Right renal pelvis (tissue), 4 donors: Measurements from ENCODE around the gene MRGPRG. TPM values are rescaled to one million over a fixed set of nuclear protein-coding genes. Genes with fewer than 3 reads are reported as not detected.

Experiments
- DNase-seq, 4 donors: peaks; one replicate each; pipeline ENCODE4 v3.0.0-alpha.2; 2013; ENCODE audit warnings: low read depth in 4 of 4, low spot score in 3 of 4, missing footprints in 1 of 4
- polyA plus RNA-seq, 4 donors: library from polyadenylated mRNA; unstranded; fragments of 120-200 nt; gene quantifications; one replicate each; pipeline ENCODE4 v1.2.1, GENCODE V29; 2013; ENCODE audit not compliant: insufficient read length in 4 of 4

MRGPRG gene
- polyA plus RNA-seq, 4 donors: not detected

DNA sequence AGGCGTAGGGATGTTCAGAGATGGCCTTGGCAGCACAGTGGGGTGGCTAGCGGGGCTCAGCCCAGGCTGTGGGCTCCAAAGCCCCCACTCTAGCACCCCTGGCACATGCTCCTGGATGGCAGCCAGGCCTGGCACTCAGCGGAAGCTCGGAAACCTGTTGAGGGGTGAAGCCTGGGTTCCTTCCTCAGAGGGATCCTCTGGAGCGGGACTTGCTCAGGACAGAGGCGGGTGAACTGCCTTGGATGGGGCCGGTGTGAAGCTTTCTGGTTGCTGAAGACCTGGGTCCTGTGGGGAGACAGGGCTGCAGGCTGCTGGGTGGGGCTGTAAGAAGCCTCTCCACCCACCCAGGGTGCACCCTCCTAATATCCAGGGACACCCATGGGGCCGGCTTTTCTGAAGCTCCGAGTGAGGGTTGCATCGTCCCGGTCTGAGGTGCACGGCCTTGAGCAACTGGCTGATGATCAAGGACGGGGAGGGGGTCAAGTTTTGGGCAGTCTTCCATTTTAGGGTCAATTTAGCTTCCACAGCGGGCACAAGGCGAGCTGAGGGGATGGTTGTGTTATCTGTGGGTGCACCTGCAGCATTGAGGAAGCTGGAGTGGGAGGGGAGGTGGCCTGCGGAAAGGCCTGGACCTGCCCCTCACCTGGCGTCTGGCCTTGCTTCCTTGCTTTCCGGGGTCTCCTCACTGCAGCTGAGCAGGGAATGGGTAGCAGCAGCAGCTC lies 8.4 kb upstream of the MRGPRG start:
- DNase-seq: no peak

DNA sequence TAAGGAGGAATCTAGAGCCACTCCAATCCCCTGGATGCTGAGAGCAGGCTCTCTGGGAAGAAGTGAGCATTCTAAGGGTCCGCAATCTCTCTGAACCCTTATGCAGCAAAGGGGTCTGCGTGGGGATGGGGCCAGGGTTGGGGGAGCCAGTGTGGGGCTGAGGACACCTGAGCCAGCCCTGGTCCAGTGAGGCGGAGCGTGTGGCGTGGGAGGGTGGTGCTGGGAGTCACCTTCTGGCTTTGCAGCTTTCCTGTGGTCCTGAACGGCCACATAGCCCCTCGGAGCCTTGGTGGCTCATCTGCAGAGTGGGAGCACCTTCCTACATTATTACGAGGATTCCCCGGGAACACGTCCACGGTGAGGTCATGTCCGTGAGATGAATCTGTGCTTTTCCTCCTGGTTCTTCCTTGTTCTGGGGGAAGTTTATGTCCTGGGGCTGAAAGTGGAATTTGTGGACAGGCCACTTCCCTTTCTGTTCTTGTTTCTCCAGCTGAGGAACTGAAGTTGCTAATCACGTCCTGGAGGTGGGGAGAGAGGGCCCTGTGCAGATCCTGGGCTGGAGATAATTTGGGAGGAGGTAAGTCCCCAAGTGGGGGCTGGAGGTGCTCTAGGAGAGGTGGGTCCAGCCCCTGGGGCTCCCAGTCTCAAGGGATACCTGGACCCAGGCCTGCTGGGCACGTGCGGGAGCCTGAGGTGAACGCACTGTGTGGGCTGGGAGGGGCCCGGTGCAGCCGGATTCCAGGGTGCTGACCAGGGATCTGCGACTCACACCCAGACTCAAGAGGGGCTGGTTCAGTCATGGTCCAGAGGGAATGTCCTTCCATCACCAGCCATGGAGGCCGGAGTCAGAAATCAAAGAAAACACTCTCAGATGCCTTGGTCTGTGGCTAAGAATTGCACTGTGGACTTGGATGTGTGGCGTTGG lies 7.5 kb upstream of the MRGPRG start:
- DNase-seq: no peak

DNA sequence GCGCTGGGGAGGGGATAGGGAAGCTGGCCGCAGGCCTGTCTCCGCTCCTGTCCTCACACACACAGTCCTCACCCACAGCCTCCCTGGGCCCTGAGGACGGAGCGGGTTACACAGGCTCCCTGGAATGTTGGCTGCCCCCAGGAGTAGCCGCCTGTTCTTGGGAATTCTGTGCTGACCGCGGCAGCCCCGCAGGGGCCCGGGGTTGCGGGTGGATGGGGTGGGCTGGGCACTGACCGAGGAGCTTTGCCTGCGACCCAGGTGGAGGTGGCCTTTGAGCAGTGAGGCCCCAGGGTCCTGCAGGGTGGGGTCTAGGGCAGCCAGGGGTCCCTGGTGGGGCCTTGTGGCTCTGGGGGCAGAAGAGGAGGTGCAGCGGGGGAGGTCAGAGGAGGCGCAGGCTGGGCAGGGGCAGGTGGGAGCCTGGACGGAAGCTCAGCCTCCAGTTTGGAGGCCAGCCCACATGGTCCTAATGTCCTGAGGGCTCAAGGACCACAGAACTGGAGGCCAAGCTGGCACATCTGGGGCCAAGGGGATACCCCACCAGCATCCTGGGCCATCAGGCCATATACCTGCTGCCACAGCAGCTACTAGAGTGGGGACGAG lies 6.6 kb upstream of the MRGPRG start:
- no peak for DNase-seq

DNA sequence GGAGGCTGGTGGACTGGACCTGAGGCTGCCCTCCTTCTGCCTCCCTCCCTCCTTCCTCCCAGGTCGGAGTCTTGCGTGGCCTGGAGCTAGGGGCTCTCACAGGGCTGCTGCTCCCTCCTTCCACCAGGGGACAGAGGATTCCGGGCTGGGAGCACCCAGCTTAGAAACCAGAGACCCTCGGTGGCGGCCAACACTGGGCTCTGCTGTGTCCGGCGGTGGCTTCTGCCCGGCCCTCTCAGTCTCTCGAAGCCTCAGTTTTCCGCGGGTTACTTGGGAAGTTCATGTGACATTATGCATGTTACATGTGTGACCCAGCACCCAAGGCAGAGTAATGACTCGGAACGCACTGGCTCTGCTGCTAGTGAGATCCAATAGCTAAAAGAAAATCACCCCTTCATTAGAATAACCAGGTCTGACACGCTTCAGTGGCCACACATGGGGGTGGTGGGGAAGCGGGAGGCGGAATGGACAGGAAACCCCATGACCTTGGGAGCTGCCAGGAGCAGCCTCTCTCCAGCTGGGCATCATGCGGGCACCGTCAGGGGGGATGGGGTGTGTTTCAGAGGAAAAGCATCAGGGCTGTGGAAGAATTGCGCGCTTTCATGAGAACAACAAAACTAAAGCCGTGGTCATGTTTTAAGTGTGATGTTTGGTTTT lies 5.9 kb upstream of the MRGPRG start:
- peak in 3 of 4 donors; percentile 34 to 44 (median 37) for DNase-seq

DNA sequence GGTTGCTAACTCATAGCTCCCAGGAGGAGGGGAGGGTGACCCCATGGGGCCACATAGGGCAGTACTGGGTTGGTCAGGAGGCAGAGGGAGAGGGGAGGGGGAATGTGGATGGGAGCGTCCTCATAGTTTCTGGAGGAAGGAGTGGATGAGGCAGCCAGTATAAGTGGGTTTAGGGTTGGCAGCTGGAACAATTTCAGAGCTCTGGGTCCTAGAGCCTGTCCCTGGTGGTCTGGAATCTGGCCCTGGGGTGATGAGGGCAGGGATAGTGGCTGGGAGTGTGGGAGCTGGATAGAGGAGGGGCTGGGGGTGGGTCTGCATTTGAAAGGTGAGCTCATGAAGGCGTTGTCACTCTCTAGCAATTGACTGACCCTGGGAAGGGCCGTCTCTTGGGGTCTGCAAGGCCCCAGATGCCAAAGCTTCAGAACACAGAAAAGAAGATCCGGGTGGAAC lies 5.3 kb upstream of the MRGPRG start:
- no peak for DNase-seq

DNA sequence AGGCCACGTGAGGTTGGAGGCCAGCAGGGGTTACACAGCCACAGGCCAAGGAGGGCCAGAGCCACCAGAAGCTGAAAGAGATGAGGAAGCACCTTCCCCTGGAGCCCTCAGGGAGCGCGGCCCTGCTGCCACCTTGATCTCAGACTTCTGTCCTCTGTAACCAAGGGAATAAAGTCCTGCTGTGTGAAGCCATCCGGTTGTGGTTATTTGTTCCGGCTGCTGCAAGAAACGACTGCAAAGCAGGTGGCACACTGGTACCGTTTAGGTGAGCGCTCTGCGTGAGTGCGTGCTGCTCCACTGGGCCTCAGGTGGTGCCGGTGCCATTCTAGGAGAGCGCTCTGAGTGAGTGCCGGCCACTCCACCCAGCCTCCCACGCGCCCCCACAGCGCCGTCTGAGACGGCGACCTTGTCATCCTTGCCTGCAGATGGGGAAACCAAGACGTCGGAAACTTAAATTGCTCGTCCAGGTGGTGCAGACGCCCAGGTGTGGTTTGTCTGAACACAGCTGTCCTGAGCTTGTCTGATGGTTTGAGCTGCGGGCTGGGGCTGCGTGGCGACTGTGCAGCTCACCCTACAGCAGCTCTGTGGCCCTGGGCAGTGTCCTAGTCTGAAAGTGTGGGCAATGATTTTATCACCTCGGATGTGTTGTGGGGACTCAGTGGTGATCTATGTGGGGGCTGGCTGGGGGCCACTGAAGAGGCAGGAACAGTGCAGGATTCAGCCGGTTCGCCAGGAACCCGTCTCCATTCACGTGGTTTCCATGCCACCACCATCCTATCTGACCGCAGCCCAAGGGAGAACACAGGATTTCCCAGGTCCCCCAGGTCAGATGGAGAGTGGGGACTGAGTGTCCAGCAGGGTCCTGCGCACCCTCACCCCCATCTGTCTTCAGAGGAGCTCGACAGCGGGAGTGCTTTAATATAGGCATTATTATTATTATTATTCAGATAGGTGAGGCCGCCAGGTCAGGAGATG lies 4.6 kb upstream of the MRGPRG start:
- DNase-seq: no peak

DNA sequence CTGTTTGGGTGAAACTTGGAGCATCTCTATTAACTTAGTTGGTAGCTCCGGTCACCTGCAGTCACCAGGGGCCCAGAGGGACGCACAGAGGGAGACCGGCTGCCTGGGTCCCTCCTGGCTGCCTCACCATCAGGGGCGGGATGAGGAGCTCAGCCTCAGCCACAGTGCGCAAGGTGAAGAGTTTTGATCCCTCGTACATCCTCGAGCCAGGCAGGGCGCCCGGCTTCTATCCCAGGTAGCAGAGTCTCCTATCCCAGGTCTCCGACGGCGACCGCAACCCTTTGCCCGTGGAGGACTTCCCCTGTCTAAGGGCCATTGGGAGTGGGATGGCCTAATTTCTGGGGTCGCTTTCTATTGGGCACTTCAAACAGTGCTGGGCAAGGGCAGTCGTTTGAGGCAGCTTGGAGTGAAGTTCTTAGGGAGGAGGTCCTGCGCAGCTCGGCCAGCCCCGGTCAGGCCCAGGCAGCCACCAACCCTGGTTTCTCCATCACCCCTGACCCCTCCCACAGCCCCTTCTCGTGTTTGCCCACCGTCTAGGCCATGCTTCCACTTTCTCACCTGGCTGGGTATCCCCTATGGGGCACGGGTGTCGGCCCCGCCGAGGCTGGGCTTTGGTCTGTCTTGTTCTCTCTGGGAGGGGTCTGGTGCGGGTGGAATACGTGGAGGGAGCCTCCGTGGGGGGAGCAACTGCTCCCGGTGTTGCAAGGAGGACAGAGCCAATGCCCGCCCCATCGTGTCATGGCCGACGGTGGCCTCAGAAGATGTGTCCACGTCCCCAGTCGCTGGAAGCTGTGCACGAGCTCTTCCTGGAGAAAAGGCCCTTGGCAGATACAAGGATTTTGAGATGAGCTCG lies 3.6 kb upstream of the MRGPRG start:
- no peak for DNase-seq

DNA sequence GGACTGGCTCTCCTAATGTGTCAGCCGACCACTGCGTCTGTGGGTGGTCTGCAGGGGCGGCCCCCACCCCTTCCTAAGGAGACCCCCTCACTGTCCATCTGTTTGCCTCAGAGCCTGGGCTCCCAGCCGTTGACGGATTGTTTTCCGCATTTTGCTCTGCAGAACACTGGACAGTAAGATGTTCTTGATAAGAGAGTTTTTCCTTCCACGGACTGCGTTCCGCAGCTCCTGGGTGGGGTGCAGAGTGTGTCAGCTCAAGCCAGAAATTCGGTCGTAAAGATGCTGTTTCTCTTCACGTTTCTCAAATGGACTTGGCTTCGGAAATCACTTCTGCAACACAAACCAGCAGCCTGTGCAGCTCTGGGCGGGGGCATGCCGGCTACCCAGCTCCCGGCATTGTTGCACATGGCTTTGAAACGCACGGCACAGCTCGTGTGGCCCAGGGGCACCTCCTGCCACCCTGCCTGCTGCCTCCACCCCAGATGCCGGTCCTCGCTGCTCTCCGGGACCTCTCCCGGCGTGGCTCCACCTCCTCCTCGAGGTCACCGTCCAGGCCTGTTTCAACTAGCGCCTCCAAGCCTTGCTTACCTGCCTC lies 2.9 kb upstream of the MRGPRG start:
- no peak for DNase-seq

DNA sequence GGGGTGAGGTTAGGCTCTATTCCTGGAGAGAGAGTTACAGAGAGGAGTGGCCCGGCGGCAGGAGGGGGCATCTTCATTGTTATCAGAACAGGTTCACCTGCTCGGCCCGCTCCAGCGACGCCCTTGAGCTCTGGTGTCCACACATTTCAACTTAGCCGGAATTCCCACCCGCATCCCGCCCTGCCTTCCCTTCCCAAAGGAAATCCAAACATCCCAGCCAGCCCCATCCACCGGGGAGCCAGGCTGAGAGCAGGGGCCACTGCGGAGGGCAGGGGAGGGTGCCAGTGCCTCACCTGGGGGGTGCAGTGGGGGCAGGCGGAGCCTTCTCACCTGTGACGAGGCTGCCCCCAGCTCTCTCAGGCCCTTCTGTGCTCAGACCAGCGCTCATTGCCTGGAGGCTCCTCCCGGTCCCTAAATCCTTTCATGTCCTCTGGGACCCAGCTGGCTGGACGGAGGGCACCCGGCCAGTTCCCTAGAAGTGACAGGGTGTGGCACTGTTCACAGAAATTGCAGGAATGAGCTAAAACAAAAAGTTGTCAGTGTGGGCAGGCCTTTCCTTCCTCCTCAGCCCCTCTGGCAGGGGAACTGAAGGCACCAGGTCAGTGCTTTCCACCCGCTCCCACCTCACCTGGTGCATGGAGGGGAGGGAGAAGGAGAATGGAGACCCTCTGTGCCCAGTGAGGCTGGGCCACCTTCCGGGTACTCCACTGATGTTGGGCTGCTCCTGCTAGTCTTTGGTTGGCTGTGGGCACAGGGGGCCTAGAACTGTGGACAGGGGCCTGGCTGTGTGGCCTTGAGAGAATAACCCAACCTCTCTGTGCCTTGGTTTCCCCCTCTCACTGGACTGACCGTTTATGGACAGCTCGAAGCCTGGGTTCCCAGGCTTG lies 2.2 kb upstream of the MRGPRG start:
- DNase-seq: no peak

DNA sequence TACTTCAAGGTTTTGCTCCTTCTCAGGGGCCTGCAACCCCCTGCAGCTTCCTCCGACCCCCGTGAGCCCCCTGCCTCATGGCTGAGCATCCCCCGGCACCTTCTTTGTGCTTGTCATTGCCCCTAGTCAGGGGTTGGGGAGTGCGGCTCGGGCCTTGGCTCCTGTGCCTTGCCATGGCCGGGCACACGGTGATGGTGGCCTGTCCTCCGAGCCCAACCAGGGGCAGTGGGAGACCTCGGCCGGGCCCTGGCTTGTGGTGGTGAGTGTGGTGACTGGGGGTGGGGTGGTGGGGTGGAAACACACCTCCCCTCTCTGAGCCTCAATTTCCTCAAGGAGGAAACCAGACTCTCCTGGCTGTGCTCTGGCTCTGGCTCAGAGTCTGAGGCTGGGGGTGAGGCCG lies 1.5 kb upstream of the MRGPRG start:
- no peak for DNase-seq

DNA sequence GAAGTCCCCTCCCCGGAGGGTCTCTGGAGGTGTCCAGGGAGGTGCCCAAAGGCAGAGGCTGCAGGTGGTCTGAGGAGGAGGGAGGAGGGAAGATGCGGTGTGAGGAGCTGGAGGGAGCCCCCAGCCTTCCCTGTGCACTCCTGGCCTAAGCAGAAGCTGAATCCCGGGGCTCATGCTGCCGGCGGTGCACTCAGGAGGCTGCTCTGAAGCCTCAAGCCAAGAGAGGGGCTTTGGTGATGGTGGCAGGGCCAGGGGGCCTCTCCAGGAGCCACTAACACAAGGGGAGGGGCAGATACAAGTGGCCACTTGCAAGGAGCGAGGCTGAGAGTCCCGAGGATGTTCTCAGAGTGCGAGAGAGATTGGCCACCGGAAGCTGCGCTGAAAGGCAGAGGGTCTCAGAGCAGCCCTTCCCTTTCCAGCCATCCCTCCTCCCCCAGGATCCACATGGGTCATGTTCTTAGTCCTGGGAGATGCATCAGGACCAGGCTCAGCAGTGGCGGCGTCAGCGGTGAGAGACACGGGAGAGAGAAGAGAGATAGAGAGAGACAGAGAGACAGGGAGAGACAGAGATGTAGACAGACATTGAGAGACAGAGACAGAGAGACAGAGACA lies 774 bp upstream of the MRGPRG start:
- no peak for DNase-seq

DNA sequence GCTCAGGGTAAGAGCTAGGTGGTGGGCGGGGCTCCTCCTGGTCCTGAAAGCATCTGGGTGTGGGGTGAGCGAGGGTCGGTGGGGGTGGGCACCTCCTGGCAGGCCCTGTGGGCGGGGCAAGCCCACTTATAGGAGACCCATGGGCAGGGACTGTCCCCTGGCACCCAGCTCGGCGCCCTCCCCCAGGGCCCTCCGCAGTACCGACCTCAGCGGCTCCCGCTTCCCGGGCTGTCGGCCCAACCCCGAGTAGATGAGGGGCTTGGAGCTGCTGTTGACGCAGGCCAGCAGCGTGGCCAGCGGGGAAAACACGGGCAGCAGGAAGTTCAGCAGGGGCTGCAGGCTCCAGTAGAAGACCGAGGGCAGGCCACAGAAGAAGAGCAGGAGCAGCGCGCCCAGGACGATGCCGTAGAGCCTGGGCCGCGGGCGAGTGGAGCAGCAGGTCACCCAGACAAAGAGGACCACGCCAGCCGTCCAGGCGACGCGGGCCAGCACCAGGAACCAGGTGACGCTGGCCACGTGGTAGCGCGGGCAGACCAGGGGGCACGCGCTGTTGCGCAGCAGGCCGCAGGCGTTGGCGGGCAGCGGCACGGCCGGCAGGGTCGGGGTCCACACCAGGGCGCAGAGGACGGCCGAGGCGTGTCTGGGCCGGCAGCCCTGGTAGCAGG lies 663 bp downstream of the MRGPRG start:
- DNase-seq: no peak

DNA sequence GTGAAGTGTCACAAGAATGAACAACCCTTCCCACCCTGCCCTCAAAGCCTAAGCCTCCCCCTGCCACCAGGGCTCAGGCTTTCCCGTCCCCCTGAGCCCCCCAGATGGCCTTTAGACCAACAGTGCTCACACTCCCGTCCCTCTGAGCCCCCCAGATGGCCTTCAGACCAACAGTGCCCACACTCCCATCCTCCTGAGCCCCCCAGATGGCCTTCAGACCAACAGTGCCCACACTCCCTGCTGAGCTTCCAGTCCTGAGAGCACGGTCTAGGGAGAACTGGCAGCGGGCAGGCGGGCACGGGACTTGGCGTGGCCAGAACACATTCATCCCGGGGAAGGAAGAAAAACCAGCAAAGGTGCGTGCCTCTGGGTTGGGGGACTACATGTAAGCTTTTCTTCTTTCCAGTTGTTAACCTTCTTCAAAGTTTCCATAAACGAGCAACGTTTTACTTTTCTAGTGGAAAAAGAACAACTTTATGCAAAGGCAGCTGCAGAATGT lies 2.5 kb downstream of the MRGPRG start:
- no peak for DNase-seq

DNA sequence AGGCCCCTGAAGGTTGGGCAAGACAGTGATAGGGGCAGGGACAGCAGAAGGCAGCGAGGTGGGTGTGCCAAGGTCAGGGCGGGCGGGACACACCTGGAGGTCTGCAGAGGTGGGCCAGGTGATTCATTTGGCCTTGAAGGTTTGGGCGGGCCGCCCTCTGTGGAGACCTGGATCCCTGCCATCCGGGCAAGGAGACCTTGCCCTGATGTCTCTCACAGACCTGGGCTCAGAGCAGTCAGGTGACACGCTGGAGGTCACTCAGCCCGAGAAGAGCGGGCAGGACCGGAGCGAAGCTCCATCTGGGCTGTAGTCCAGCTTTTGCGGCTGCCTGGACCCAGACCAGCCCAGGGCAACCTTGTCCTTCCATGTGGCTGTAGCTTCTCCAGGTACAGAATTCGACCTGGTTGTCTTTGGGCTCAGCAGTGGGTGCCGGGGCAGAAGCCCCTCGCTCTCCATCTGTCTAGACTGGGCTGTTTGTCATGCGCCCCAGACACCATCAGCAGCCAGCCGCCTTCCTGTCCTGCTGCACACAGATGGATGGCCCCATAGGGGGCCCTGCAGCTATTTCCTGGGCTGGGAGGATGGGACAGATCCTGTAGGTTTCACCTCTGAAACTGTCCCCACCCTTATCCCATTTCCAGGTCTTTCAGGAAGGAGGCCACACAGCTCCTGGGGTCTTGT lies 3.1 kb downstream of the MRGPRG start:
- no peak for DNase-seq

DNA sequence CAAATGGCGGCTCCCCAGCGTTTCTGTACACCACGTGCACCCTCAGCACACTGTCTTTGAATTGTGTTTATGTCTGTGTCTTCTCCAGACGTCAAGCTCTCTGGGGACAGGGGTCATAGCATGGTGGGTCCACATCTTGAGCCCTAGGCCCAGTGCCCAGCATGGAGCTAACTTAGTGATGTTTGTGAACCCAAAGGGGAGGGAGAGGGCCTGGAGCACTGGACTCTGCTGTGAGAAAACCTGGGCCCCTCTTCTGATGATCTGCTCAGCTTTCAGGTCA lies 4.3 kb downstream of the MRGPRG start:
- DNase-seq: no peak
